Activated T-cell treated with anti-CD3 and anti-CD28 coated beads, Interleukin-2, amount 50 U/mL, for 72 hours (primary cell): ENCODE data around the gene PROC. TPM values are rescaled to one million over a fixed set of nuclear protein-coding genes. Genes with fewer than 3 reads are reported as not detected.

Source experiments
- ATAC-seq, 2 donors: fragments of 150-1000 bp; cut with Tn5 transposase; replicated peaks in 1 of 2; 2 replicates each; pipeline ENCODE4 v1.10.0; 2021; ENCODE audit warnings: moderate library complexity in 2 of 2, mild to moderate bottlenecking in 1 of 2
- DNase-seq, 2 donors: peaks; one replicate each; pipeline ENCODE4 v3.0.0; 2021 to 2022; ENCODE audit warnings: mixed read lengths in 1 of 2
- H3K27ac Mint-ChIP-seq: one replicate; pipeline ENCODE4 v1.8.0; 2022; ENCODE audit warnings: mild to moderate bottlenecking, moderate library complexity, mixed read lengths
- H3K27me3 Mint-ChIP-seq: one replicate; pipeline ENCODE4 v1.8.0; 2022; ENCODE audit warnings: low read depth, mixed read lengths
- H3K36me3 Mint-ChIP-seq, 2 donors: one replicate each; pipeline ENCODE4 v1.8.0; 2022; ENCODE audit warnings: mixed read lengths in 2 of 2, mild to moderate bottlenecking in 1 of 2; ENCODE audit not compliant: insufficient read depth in 2 of 2
- H3K4me1 Mint-ChIP-seq: one replicate; pipeline ENCODE4 v1.8.0; 2022; ENCODE audit warnings: low read depth, mixed read lengths
- H3K4me3 Mint-ChIP-seq, 2 donors: one replicate each; pipeline ENCODE4 v1.8.0; 2022; ENCODE audit warnings: mild to moderate bottlenecking in 2 of 2, mixed read lengths in 2 of 2, moderate library complexity in 2 of 2
- H3K9me3 Mint-ChIP-seq, 2 donors: one replicate each; pipeline ENCODE4 v1.8.0; 2022; ENCODE audit warnings: mixed read lengths in 2 of 2
- total RNA-seq, 2 donors: library from RNA; stranded (reverse); gene quantifications; one replicate each; pipeline ENCODE4 v1.2.3, GENCODE V29; 2022

PROC gene
- total RNA-seq, 2 donors from 2014 or later, result 0.42 TPM; not detected in 1

- Mint-ChIP-seq H3K4me1 (peaks cover 6% of the 10 kb centered on the region), H3K36me3 (no peaks in the 10 kb centered on the region), H3K9me3 (no peaks in the 10 kb centered on the region), H3K27me3 (peaks cover 24% of the 10 kb centered on the region), H3K4me3 (no peak overlapping the region), H3K27ac (no peak overlapping the region)
- DNase-seq, result no peak
- no peak for ATAC-seq
These were observed 10.0 kb downstream of the PROC start for GRCh38 chr2:127428057-127428814.

- no peak for ATAC-seq
- Mint-ChIP-seq H3K27me3 (peaks cover 20% of the 10 kb centered on the region), H3K4me3 (no peak overlapping the region), H3K9me3 (no peaks in the 10 kb centered on the region), H3K27ac (no peak overlapping the region), H3K36me3 (no peaks in the 10 kb centered on the region), H3K4me1 (peaks cover 4% of the 10 kb centered on the region)
- no peak for DNase-seq
These were observed 10.5 kb downstream of the PROC start for GRCh38 chr2:127428815-127429109.

GRCh38 chr2:127429291-127429690 lies 11.1 kb downstream of the PROC start:
- Mint-ChIP-seq H3K9me3 (no peaks in the 10 kb centered on the region), H3K27me3 (peaks cover 15% of the 10 kb centered on the region), H3K36me3 (no peaks in the 10 kb centered on the region), H3K4me3 (no peak overlapping the region), H3K27ac (no peak overlapping the region), H3K4me1 (no peaks in the 10 kb centered on the region)
- no peak for ATAC-seq
- no peak for DNase-seq

- ATAC-seq, result no peak
- Mint-ChIP-seq H3K27me3 (peaks cover 12% of the 10 kb centered on the region), H3K36me3 (no peaks in the 10 kb centered on the region)
These were observed 11.7 kb downstream of the PROC start for GRCh38 chr2:127429844-127430425.

GRCh38 chr2:127431408-127432023 lies 13.3 kb downstream of the PROC start:
- no peaks in the 10 kb centered on the region for H3K27me3 Mint-ChIP-seq
- no peak overlapping the region for H3K4me3 Mint-ChIP-seq
- H3K9me3 Mint-ChIP-seq, result no peaks in the 10 kb centered on the region
- ATAC-seq (no peak), DNase-seq (no peak)
- no peaks in the 10 kb centered on the region for H3K4me1 Mint-ChIP-seq
- no peak overlapping the region for H3K27ac Mint-ChIP-seq
- H3K36me3 Mint-ChIP-seq, result no peaks in the 10 kb centered on the region

More at GRCh38 chr2:127429844-127430425, 11.7 kb downstream of the PROC start:
- no peaks in the 10 kb centered on the region for H3K9me3 Mint-ChIP-seq
- no peak overlapping the region for H3K4me3 Mint-ChIP-seq
- H3K27ac Mint-ChIP-seq, result no peak overlapping the region
- no peaks in the 10 kb centered on the region for H3K4me1 Mint-ChIP-seq
- DNase-seq, result no peak

GRCh38 chr2:127434515-127434914 lies 16.3 kb downstream of the PROC start:
- no peak for ATAC-seq
- no peaks in the 10 kb centered on the region for H3K36me3 Mint-ChIP-seq

GRCh38 chr2:127437056-127437455 lies 18.8 kb downstream of the PROC start:
- no peak for ATAC-seq
- no peaks in the 10 kb centered on the region for H3K4me1 Mint-ChIP-seq
- no peak overlapping the region for H3K27ac Mint-ChIP-seq
- no peak for DNase-seq
- no peaks in the 10 kb centered on the region for H3K27me3 Mint-ChIP-seq
- peaks cover 1 to 3% of the 10 kb centered on the region in 2 donors for H3K9me3 Mint-ChIP-seq
- H3K36me3 Mint-ChIP-seq, result peaks cover 0 to under 1% of the 10 kb centered on the region in 2 donors
- H3K4me3 Mint-ChIP-seq, result no peak overlapping the region

More at GRCh38 chr2:127434515-127434914, 16.3 kb downstream of the PROC start:
- H3K4me1 Mint-ChIP-seq, result no peaks in the 10 kb centered on the region
- DNase-seq, result no peak
- H3K4me3 Mint-ChIP-seq, result no peak overlapping the region
- no peak overlapping the region for H3K27ac Mint-ChIP-seq
- H3K27me3 Mint-ChIP-seq, result no peaks in the 10 kb centered on the region
- H3K9me3 Mint-ChIP-seq, result no peaks in the 10 kb centered on the region

GRCh38 chr2:127437781-127438726 lies 19.8 kb downstream of the PROC start:
- no peak overlapping the region for H3K4me3 Mint-ChIP-seq
- ATAC-seq (no peak), DNase-seq (no peak)
- no peaks in the 10 kb centered on the region for H3K4me1 Mint-ChIP-seq
- no peak overlapping the region for H3K27ac Mint-ChIP-seq
- H3K36me3 Mint-ChIP-seq, result peaks cover 0 to 1% of the 10 kb centered on the region in 2 donors
- H3K9me3 Mint-ChIP-seq, result peaks cover 1 to 3% of the 10 kb centered on the region in 2 donors
- H3K27me3 Mint-ChIP-seq, result no peaks in the 10 kb centered on the region

GRCh38 chr2:127439343-127439742 lies 21.1 kb downstream of the PROC start:
- H3K27me3 Mint-ChIP-seq, result no peaks in the 10 kb centered on the region
- peaks cover 1 to 7% of the 10 kb centered on the region in 2 donors for H3K9me3 Mint-ChIP-seq
- peaks cover 0 to 1% of the 10 kb centered on the region in 2 donors for H3K36me3 Mint-ChIP-seq
- H3K27ac Mint-ChIP-seq, result no peak overlapping the region
- no peaks in the 10 kb centered on the region for H3K4me1 Mint-ChIP-seq
- H3K4me3 Mint-ChIP-seq, result no peak overlapping the region
- no peak for DNase-seq
- ATAC-seq, result no peak

- H3K4me3 Mint-ChIP-seq, result no peak overlapping the region
- H3K4me1 Mint-ChIP-seq, result peaks cover 6% of the 10 kb centered on the region
- ATAC-seq (no peak), DNase-seq (no peak)
- H3K36me3 Mint-ChIP-seq, result peaks cover 0 to 15% of the 10 kb centered on the region in 2 donors
- H3K9me3 Mint-ChIP-seq, result peaks cover 10% of the 10 kb centered on the region in 2 donors
- no peak overlapping the region for H3K27ac Mint-ChIP-seq
- H3K27me3 Mint-ChIP-seq, result peaks cover 30% of the 10 kb centered on the region
These were observed 30.3 kb downstream of the PROC start for GRCh38 chr2:127448526-127448925.

- Mint-ChIP-seq H3K27ac (no peak overlapping the region), H3K4me3 (no peak overlapping the region), H3K4me1 (peaks cover 6% of the 10 kb centered on the region), H3K9me3 (peaks cover 7 to 10% of the 10 kb centered on the region in 2 donors), H3K36me3 (peaks cover 0 to 15% of the 10 kb centered on the region in 2 donors), H3K27me3 (peaks cover 30% of the 10 kb centered on the region)
- DNase-seq, result no peak
- ATAC-seq, result no peak
These were observed 31.2 kb downstream of the PROC start for GRCh38 chr2:127449414-127449813.

GRCh38 chr2:127449898-127450297 lies 31.7 kb downstream of the PROC start:
- H3K4me3 Mint-ChIP-seq, result no peak overlapping the region
- peaks cover 6% of the 10 kb centered on the region for H3K4me1 Mint-ChIP-seq
- no peak overlapping the region for H3K27ac Mint-ChIP-seq
- ATAC-seq (no peak), DNase-seq (no peak)
- peaks cover 0 to 15% of the 10 kb centered on the region in 2 donors for H3K36me3 Mint-ChIP-seq
- peaks cover 29% of the 10 kb centered on the region for H3K27me3 Mint-ChIP-seq
- H3K9me3 Mint-ChIP-seq, result peaks cover 7 to 10% of the 10 kb centered on the region in 2 donors

GRCh38 chr2:127451981-127452380 lies 33.8 kb downstream of the PROC start:
- ATAC-seq, result no peak
- no peak overlapping the region for H3K27ac Mint-ChIP-seq
- peaks cover 3 to 4% of the 10 kb centered on the region in 2 donors for H3K9me3 Mint-ChIP-seq

More at GRCh38 chr2:127451981-127452380, 33.8 kb downstream of the PROC start:
- Mint-ChIP-seq H3K27me3 (peaks cover 24% of the 10 kb centered on the region), H3K4me1 (peaks cover under 1% of the 10 kb centered on the region), H3K4me3 (no peak overlapping the region), H3K36me3 (peaks cover 0 to 9% of the 10 kb centered on the region in 2 donors)
- no peak for DNase-seq
